Vagina (tissue), 2 donors: Measurements from ENCODE around the gene ELMOD3. TPM values are rescaled to one million over a fixed set of nuclear protein-coding genes. Genes with fewer than 3 reads are reported as not detected.
"Not testable (repeated sequence)": the region's sequence is repeated elsewhere in the genome, so short reads cannot be mapped to it uniquely, and the experiment has no call there.

Experiments
- DNase-seq, 2 donors: peaks; one replicate each; pipeline ENCODE4 v3.0.0-alpha.2; 2017; ENCODE audit errors: extremely low spot score in 2 of 2
- H3K27ac ChIP-seq: fragments of 200-600 bp; sonication (generic); one replicate; pipeline ENCODE4 v1.5.1; 2019
- H3K27me3 ChIP-seq: fragments of 200-600 bp; sonication (generic); one replicate; pipeline ENCODE4 v1.5.1; 2019
- H3K36me3 ChIP-seq, 2 donors: fragments of 200-600 bp; sonication (generic); one replicate each; pipeline ENCODE4 v1.5.1; 2017 to 2019
- H3K4me1 ChIP-seq: fragments of 200-600 bp; sonication (generic); one replicate; pipeline ENCODE4 v1.5.1; 2019
- H3K4me3 ChIP-seq, 2 donors: fragments of 200-600 bp; sonication (generic); 1 replicate in 1 of 2; 2 replicates in 1 of 2; pipeline ENCODE4 v1.5.1; 2016 to 2019
- H3K9me3 ChIP-seq: fragments of 200-600 bp; sonication (generic); one replicate; pipeline ENCODE4 v1.5.1; 2019
- CTCF ChIP-seq, 3 experiments: fragments of 450-650 bp in 2 of 3; fragments of 200-600 bp in 1 of 3; sonication (generic) in 1 of 3; IDR thresholded peaks; one replicate each; pipeline ENCODE4 v1.5.1; 2017 to 2019; ENCODE audit warnings: antibody characterized with exemption in 3 of 3, mild to moderate bottlenecking in 2 of 3, moderate library complexity in 2 of 3
- POLR2A ChIP-seq, 2 donors: fragments of 450-650 bp; IDR thresholded peaks; one replicate each; pipeline ENCODE4 v1.6.1; 2017; ENCODE audit warnings: antibody characterized with exemption in 2 of 2, mild to moderate bottlenecking in 2 of 2, moderate library complexity in 2 of 2
- POLR2AphosphoS5 ChIP-seq, 2 donors: sonication (generic); formaldehyde crosslinking; IDR thresholded peaks; one replicate each; pipeline ENCODE4 v1.9.0; 2017; ENCODE audit warnings: antibody characterized with exemption in 2 of 2, mild to moderate bottlenecking in 2 of 2, low read depth in 1 of 2; ENCODE audit not compliant: insufficient read depth in 1 of 2
- intact Hi-C: fragments of 100-400 bp; cut with DNase I; formaldehyde crosslinking; loops from one replicate; pipeline ENCODE4 v1.15.1; 2023
- total RNA-seq: library from RNA; depleted of rRNA; stranded (reverse); fragments of >200 nt; gene quantifications from one replicate; pipeline ENCODE4 v1.2.3, GENCODE V29; 2016

The ELMOD3 gene
- total RNA-seq, 1 donor from 2014 or later, result 44.7 TPM

DNA sequence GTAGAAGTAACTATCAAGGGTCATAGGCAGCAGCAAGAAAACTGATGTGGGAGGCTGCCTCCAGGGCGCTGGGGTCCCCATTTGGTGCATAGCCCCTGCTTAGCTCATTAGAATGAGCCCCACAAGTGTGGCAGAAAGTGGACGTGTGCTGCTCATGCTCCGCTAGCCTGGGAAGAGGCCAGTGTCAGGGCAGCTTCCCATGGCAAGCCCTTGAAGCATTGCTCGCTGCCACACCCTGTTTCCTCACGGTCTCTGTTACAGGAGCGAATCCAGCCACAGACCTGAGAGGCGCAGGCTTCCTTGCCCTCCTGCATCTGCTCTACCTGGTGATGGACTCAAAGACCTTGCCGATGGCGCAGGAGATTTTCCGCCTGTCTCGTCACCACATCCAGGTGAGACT lies 22.5 kb downstream of the ELMOD3 start:
- Histone ChIP-seq H3K4me1 (peaks cover 7% of the 10 kb centered on the region), H3K4me3 (no peak overlapping the region), H3K27ac (no peak overlapping the region), H3K36me3 (peaks cover 3 to 27% of the 10 kb centered on the region in 2 donors), H3K27me3 (no peaks in the 10 kb centered on the region), H3K9me3 (no peaks in the 10 kb centered on the region)
- no peak for TF ChIP-seq POLR2A (IDR thresholded peaks at IDR 0.05)
- no peak for TF ChIP-seq CTCF (IDR thresholded peaks at IDR 0.05)
- TF ChIP-seq POLR2AphosphoS5 (IDR thresholded peaks at IDR 0.05; ENCODE audit: insufficient read depth in 1 of 2, low read depth in 1 of 2), result no peak
- no peak for DNase-seq
- intact Hi-C loops, result no loop called here

- no peaks in the 10 kb centered on the region for H3K27me3 ChIP-seq
- no peaks in the 10 kb centered on the region for H3K9me3 ChIP-seq
- no peak for DNase-seq
- intact Hi-C loops, result no loop called here
- no peak overlapping the region for H3K4me3 ChIP-seq
- H3K27ac ChIP-seq, result no peak overlapping the region
- H3K4me1 ChIP-seq, result peaks cover 7% of the 10 kb centered on the region
- peaks cover 3 to 27% of the 10 kb centered on the region in 2 donors for H3K36me3 ChIP-seq
- TF ChIP-seq CTCF (IDR thresholded peaks at IDR 0.05) (no peak), POLR2AphosphoS5 (IDR thresholded peaks at IDR 0.05; ENCODE audit: insufficient read depth in 1 of 2, low read depth in 1 of 2) (no peak), POLR2A (IDR thresholded peaks at IDR 0.05) (no peak)
These were observed 23.7 kb downstream of the ELMOD3 start for GRCh38 chr2:85378257-85378656.

DNA sequence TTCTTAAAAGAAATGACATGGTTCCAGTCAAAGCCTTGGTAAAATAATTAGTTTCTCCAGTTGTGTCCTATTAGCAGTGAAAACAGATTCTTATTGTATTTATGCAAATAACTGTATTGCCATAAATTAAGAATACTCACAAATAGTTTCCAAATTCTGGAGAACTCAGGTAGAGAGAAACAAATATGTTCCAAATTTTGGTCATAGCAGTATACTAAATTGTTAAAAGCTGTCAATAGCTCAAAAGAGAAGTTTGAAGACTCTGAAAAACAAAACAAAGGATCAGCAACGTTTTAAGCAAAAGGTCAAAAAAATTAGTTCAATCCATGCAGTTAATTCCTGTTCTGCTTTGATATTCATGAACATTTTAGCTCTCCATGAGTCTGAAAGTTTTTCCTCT lies 25.5 kb downstream of the ELMOD3 start:
- intact Hi-C loops, result no loop called here
- Histone ChIP-seq H3K4me1 (peaks cover 7% of the 10 kb centered on the region), H3K4me3 (no peak overlapping the region), H3K36me3 (peaks cover 3 to 33% of the 10 kb centered on the region in 2 donors), H3K27ac (no peak overlapping the region), H3K27me3 (no peaks in the 10 kb centered on the region), H3K9me3 (no peaks in the 10 kb centered on the region)
- TF ChIP-seq CTCF (IDR thresholded peaks at IDR 0.05) (no peak), POLR2AphosphoS5 (IDR thresholded peaks at IDR 0.05; ENCODE audit: insufficient read depth in 1 of 2, low read depth in 1 of 2) (no peak)
- no peak for DNase-seq

DNA sequence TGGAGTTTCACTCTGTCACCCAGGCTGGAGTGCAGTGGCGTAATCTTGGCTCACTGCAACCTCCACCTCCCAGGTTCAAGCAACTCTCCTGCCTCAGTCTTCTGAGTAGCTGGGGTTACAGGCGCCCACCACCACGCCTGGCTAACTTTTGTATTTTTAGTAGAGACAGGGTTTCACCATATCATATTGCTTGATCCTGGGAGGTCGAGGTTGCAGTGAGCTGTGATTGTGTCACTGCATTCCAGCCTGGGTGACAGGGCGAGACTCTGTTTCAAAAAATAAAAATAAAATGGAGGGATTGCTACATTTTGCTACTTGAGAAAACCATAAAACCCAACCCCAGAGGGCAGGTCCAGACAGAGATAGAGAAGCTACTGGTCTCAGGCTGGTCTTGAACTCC lies 28.6 kb downstream of the ELMOD3 start:
- H3K27ac ChIP-seq, intact Hi-C loops, DNase-seq, H3K4me1 ChIP-seq, H3K27me3 ChIP-seq, H3K9me3 ChIP-seq, H3K4me3 ChIP-seq: not testable (repeated sequence)
- H3K36me3 ChIP-seq, result peaks cover 3 to 53% of the 10 kb centered on the region in 2 donors

DNA sequence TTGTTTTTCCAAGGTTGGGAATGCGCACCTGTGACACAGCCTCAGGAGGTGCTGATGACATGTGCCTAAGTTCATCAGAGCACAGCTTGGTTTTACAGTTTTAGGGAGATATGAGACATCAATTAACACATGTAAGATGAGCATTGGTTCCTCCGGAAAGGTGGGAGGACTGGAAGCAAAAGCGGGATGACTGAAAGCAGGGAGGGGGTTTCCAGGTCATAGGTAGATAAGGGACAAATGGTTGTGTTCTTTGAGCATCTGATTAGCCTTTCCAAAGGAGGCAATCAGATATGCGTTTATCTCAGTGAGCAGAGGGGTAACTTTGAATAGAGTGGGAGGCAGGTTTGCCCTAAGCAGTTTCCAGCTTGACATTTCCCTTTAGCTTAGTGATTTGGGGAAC lies 29.3 kb downstream of the ELMOD3 start:
- Histone ChIP-seq H3K27ac (no peak overlapping the region), H3K27me3 (no peaks in the 10 kb centered on the region), H3K9me3 (no peaks in the 10 kb centered on the region), H3K4me1 (no peaks in the 10 kb centered on the region), H3K36me3 (peaks cover 3 to 47% of the 10 kb centered on the region in 2 donors), H3K4me3 (no peak overlapping the region)
- TF ChIP-seq POLR2AphosphoS5 (IDR thresholded peaks at IDR 0.05; ENCODE audit: insufficient read depth in 1 of 2, low read depth in 1 of 2), result no peak
- no peak for DNase-seq
- intact Hi-C loops, result no loop called here

DNA sequence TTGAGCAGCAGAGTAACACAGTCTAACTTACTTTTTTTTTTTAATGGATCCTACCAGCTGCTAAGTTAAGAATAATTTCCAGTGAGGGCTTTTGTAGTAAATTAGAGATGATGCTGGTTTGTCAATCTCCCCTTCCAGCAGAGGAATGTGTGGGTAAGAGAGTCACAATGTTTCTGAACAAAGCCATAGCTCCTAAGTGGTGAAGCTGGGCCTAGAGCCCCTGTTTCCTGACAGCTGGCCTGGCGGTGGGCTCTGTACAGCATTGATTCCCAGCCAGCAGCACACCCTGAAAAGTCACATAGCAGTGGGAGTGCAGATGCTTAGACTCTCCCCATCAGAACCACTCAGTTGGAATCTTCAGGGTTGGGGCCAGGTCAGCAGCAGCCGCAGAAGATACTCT lies 31.2 kb downstream of the ELMOD3 start:
- Histone ChIP-seq H3K27me3 (no peaks in the 10 kb centered on the region), H3K9me3 (no peaks in the 10 kb centered on the region), H3K4me1 (no peaks in the 10 kb centered on the region), H3K36me3 (peaks cover 0 to 37% of the 10 kb centered on the region in 2 donors), H3K4me3 (no peak overlapping the region), H3K27ac (peak overlapping the region; percentile 53)
- DNase-seq, result no peak
- TF ChIP-seq CTCF (IDR thresholded peaks at IDR 0.05), result no peak
- no peak for TF ChIP-seq POLR2A (IDR thresholded peaks at IDR 0.05)
- TF ChIP-seq POLR2AphosphoS5 (IDR thresholded peaks at IDR 0.05; ENCODE audit: insufficient read depth in 1 of 2, low read depth in 1 of 2), result no peak
- intact Hi-C loops, result no loop called here
